Ramos (cell line): ENCODE measurements around the gene NTHL1.

Experiments used
- in situ Hi-C: fragments of 300-500 bp; cut with MboI; formaldehyde crosslinking; loops from one replicate; pipeline ENCODE4 v1.14.3; 2022; ENCODE audit warnings: low sequenced_read_pairs; ENCODE audit not compliant: unreplicated experiment

NTHL1 gene

GRCh38 chr16:2045965-2046892, 1.4 kb downstream of the NTHL1 start:
- in situ Hi-C loops = no loop called here

- in situ Hi-C loops = no loop called here
These were observed 3.1 kb downstream of the NTHL1 start for GRCh38 chr16:2044541-2044940.

GRCh38 chr16:2043667-2044451, 3.8 kb downstream of the NTHL1 start:
- in situ Hi-C loops = no loop called here

GRCh38 chr16:2042986-2043666, 4.5 kb downstream of the NTHL1 start:
- in situ Hi-C loops = no loop called here

GRCh38 chr16:2042171-2042985, 5.3 kb downstream of the NTHL1 start:
- in situ Hi-C loops = no loop called here

- in situ Hi-C loops = no loop called here
These were observed 6.7 kb downstream of the NTHL1 start for GRCh38 chr16:2040787-2041522.

- in situ Hi-C loops = no loop called here
These were observed 7.4 kb downstream of the NTHL1 start for GRCh38 chr16:2040041-2040786.

GRCh38 chr16:2039274-2040031, 8.2 kb downstream of the NTHL1 start:
- in situ Hi-C loops = no loop called here

GRCh38 chr16:2038382-2039231, 9.0 kb downstream of the NTHL1 start:
- in situ Hi-C loops = no loop called here

GRCh38 chr16:2037647-2038381, 9.8 kb downstream of the NTHL1 start:
- in situ Hi-C loops = no loop called here

GRCh38 chr16:2037115-2037514, 10.5 kb downstream of the NTHL1 start:
- in situ Hi-C loops = no loop called here

GRCh38 chr16:2036200-2036966, 11.3 kb downstream of the NTHL1 start:
- in situ Hi-C loops = no loop called here

GRCh38 chr16:2035431-2036199, 12.0 kb downstream of the NTHL1 start:
- in situ Hi-C loops = no loop called here

GRCh38 chr16:2034696-2035430, 12.8 kb downstream of the NTHL1 start:
- in situ Hi-C loops = no loop called here
